HEK293T (cell line): ENCODE measurements around the gene ALDH18A1.

ENCODE experiments used
- CTCF ChIA-PET: fragments of 350-600 bp; formaldehyde crosslinking; extraction: SDS; loops from one replicate; lab custom pipeline; 2021; ENCODE audit warnings: antibody characterized with exemption, inconsistent platforms; lab: Yijun Ruan, JAX
- POLR2A ChIA-PET: fragments of 350-600 bp; formaldehyde crosslinking; extraction: SDS; loops from one replicate; lab custom pipeline; 2020; ENCODE audit warnings: antibody characterized with exemption, inconsistent platforms; lab: Yijun Ruan, JAX
- DNase-seq: peaks from one replicate; pipeline ENCODE4 v3.0.0; 2012; ENCODE audit warnings: mixed read lengths; ENCODE audit errors: extremely low spot score
- ARNT ChIP-seq: fragments of 450-650 bp; IDR thresholded peaks from 2 replicates; pipeline ENCODE4 v1.6.1; 2017; ENCODE audit warnings: mild to moderate bottlenecking
- BHLHE40 ChIP-seq: fragments of 450-650 bp; IDR thresholded peaks from 2 replicates; pipeline ENCODE4 v1.6.1; 2016; ENCODE audit warnings: mild to moderate bottlenecking, moderate library complexity, borderline replicate concordance
- CTBP1 ChIP-seq: fragments of 450-650 bp; IDR thresholded peaks from 2 replicates; pipeline ENCODE4 v1.6.1; 2016; ENCODE audit warnings: borderline replicate concordance
- ELF4 ChIP-seq: fragments of 450-650 bp; IDR thresholded peaks from 2 replicates; pipeline ENCODE4 v1.6.1; 2017; ENCODE audit warnings: antibody characterized with exemption
- FOXA1 ChIP-seq: fragments of 450-650 bp; IDR thresholded peaks from 2 replicates; pipeline ENCODE4 v1.6.1; 2016; ENCODE audit warnings: mild to moderate bottlenecking
- FOXK2 ChIP-seq: fragments of 450-650 bp; IDR thresholded peaks from 2 replicates; pipeline ENCODE4 v1.6.1; 2016; ENCODE audit warnings: mild to moderate bottlenecking
- FOXM1 ChIP-seq: fragments of 450-650 bp; IDR thresholded peaks from 2 replicates; pipeline ENCODE4 v1.6.1; 2017; ENCODE audit warnings: mild to moderate bottlenecking, borderline replicate concordance
- HDGF ChIP-seq: fragments of 450-650 bp; IDR thresholded peaks from 2 replicates; pipeline ENCODE4 v1.6.1; 2017; ENCODE audit warnings: antibody characterized with exemption, borderline replicate concordance
- L3MBTL2 ChIP-seq: fragments of 450-650 bp; conservative IDR thresholded peaks from 2 replicates; pipeline ENCODE4 v1.6.1; 2016; ENCODE audit warnings: mild to moderate bottlenecking
- LEF1 ChIP-seq: fragments of 450-650 bp; IDR thresholded peaks from 2 replicates; pipeline ENCODE4 v1.6.1; 2017; ENCODE audit warnings: mild to moderate bottlenecking, borderline replicate concordance
- NFRKB ChIP-seq: fragments of 450-650 bp; IDR thresholded peaks from 2 replicates; pipeline ENCODE4 v1.6.1; 2016; ENCODE audit warnings: mild to moderate bottlenecking, moderate library complexity
- SP1 ChIP-seq: fragments of 450-650 bp; IDR thresholded peaks from 2 replicates; pipeline ENCODE4 v1.6.1; 2017
- SUZ12 ChIP-seq: fragments of 450-650 bp; IDR thresholded peaks from 2 replicates; pipeline ENCODE4 v1.6.1; 2016; ENCODE audit warnings: mild to moderate bottlenecking
- TARDBP ChIP-seq: fragments of 450-650 bp; IDR thresholded peaks from 2 replicates; pipeline ENCODE4 v1.6.1; 2016
- ZNF384 ChIP-seq: fragments of 450-650 bp; IDR thresholded peaks from 2 replicates; pipeline ENCODE4 v1.6.1; 2016
- TF ChIP-seq, protein P1 (sequence below): fragments of 450-650 bp; IDR thresholded peaks from 2 replicates; pipeline ENCODE4 v1.6.1; 2016

ALDH18A1 gene

DNA sequence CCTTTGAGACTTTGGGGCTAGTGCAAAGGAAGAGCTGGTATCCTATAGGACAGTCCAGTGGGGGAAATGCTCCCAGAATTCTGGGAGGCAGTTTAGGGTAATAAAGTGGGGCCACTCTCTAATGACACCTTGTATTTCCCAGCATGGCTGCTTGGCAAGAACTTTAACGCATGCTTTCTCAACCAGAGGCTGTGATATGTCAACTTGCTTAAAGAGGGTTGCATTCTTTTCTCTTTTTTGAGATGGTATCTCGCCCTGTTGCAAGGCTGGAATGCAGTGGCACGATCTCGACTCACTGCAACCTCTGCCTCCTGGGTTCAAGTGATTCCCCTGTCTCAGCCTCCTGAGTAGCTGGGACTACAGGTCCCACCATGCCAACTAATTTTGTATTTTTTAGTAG, 38.4 kb downstream of the ALDH18A1 start:
- DNase-seq: no peak
- CTCF ChIA-PET: no interaction called here
- POLR2A ChIA-PET: no interaction called here
- TF ChIP-seq FOXA1 (no peak), NFRKB (no peak), ELF4 (no peak), SP1 (no peak), LEF1 (no peak), FOXM1 (no peak), SUZ12 (no peak), HDGF (no peak), BHLHE40 (no peak), ARNT (no peak), CTBP1 (no peak), TARDBP (no peak), ZNF384 (no peak), L3MBTL2 (no peak), FOXK2 (no peak)
- TF ChIP-seq, protein P1, sequence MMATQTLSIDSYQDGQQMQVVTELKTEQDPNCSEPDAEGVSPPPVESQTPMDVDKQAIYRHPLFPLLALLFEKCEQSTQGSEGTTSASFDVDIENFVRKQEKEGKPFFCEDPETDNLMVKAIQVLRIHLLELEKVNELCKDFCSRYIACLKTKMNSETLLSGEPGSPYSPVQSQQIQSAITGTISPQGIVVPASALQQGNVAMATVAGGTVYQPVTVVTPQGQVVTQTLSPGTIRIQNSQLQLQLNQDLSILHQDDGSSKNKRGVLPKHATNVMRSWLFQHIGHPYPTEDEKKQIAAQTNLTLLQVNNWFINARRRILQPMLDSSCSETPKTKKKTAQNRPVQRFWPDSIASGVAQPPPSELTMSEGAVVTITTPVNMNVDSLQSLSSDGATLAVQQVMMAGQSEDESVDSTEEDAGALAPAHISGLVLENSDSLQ: no peak

DNA sequence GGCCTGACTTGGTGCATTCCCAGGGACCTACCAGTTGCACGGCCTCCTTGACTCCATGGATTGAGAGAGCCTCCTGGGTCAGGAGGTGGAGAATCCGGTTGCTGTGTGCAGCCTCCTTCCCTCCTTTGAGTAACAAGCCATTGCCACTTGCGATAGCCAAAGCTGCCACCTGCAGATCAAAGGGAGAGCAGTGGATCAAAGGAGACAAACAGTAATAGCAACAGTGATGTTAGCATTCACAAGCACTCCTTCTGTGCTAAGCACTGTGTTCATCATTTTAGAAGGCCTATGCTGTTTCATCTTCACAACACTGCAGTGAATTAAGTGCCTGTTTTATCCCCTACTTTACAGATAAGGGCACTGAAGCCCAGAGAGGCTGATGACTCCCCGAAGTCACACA, 40.1 kb downstream of the ALDH18A1 start:
- CTCF ChIA-PET: no interaction called here
- DNase-seq: no peak
- TF ChIP-seq FOXA1: no peak
- no peak for TF ChIP-seq HDGF
- TF ChIP-seq ARNT: no peak
- TF ChIP-seq ELF4: no peak
- POLR2A ChIA-PET: no interaction called here

DNA sequence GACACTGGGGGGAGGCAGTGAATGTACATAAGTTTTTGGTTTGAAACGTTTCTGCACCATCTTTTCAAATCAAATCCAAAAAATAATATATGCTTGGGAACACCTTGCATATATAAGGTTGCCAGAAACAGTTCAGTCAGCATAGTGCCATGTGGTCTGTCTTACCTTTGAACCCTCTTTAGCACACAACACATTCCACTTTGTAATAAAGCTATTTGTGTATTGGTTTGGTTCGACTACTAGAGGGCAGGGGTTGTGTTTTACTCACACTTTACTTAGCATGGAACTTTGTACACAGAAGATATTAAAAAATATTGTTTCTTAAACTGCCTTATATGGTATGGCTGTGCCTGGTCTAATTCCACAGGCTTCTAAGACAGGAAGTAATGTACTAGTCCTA, 43.2 kb downstream of the ALDH18A1 start:
- POLR2A ChIA-PET: no interaction called here

DNA sequence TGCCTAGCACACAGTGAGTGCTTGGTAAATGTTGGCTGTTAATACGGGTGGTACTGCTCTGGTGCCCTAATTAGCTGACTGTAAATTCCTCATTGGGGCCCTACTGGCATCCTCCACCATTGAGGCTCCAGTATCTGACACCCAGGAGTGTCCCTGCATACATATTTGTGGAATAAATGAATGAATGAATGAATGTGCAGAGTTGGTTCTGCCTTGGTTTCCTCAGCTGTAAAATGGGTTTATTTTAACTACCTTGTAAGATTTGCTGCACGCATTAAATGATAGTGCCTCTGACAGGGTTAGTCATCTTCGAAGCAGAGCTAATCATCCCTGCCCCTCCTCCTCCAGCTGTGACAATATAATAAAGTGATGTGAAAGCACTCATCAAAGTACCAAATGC, 45.8 kb downstream of the ALDH18A1 start:
- POLR2A ChIA-PET: no interaction called here
- CTCF ChIA-PET: no interaction called here
- DNase-seq: no peak
- no peak for TF ChIP-seq ELF4
- no peak for TF ChIP-seq LEF1
- no peak for TF ChIP-seq ARNT
- TF ChIP-seq, protein P1: no peak
- no peak for TF ChIP-seq TARDBP
- TF ChIP-seq ZNF384: no peak
- TF ChIP-seq FOXK2: no peak
- no peak for TF ChIP-seq CTBP1
- TF ChIP-seq HDGF: no peak
- no peak for TF ChIP-seq SUZ12
- TF ChIP-seq SP1: no peak
- TF ChIP-seq BHLHE40: no peak
- no peak for TF ChIP-seq L3MBTL2
- TF ChIP-seq NFRKB: no peak
- no peak for TF ChIP-seq FOXA1
- TF ChIP-seq FOXM1: no peak

More for the DNA sequence above, 43.2 kb downstream of the ALDH18A1 start:
- TF ChIP-seq SP1 (no peak), L3MBTL2 (no peak), HDGF (no peak), FOXK2 (no peak), ELF4 (no peak), CTBP1 (no peak), FOXA1 (no peak), FOXM1 (no peak), BHLHE40 (no peak), ARNT (no peak), ZNF384 (no peak), LEF1 (no peak), TARDBP (no peak), SUZ12 (no peak), NFRKB (no peak)
- TF ChIP-seq, protein P1: no peak
- CTCF ChIA-PET: no interaction called here
- no peak for DNase-seq

DNA sequence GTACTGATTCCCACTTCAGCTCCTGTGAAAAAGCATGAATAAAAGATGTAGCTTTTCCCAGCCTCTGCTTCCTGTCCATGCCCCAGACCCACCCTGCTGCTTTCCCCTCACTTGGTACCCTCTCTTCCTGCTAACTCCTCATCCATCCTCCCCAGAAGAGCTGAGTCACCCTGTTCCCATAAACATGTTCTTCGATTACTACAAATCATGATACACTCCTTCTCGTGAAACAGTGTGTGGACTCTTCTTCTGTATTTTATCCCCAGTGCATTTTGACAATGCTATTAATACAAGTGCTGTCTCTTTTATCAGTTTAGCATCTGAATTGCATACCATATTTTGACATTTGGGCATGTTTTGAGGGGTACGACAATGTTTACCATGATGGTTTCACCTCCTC, 49.6 kb downstream of the ALDH18A1 start:
- POLR2A ChIA-PET: no interaction called here
- TF ChIP-seq CTBP1: no peak
- no peak for TF ChIP-seq BHLHE40
- no peak for TF ChIP-seq NFRKB
- no peak for TF ChIP-seq HDGF
- TF ChIP-seq L3MBTL2: no peak
- TF ChIP-seq FOXK2: no peak
- TF ChIP-seq, protein P1: no peak
- DNase-seq: no peak
- CTCF ChIA-PET: no interaction called here

DNA sequence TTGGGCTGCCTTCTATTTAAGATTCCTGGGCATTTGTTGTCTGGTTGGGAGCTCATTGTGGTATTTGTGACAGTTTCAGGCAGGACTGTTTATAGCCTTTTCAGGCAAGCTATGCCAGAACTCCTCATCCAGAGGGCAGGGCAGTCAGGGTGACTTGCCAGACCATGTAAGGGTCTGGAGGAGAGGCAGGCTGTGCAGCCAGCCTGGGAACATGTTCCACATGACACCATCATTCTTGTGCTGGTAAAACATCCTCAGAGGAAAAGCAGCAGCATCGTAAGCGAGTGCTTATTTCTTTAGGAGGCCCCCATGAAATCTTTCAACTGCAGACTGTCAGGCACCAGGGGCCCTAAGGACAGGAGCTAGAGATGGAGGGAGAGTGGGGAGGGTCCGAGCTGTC, 51.3 kb downstream of the ALDH18A1 start:
- no peak for DNase-seq
- ChIA-PET CTCF (interaction anchor here (2.4 to 5.9 kb wide), 2 partner anchors 174 to 229 kb away, joined by 16 to 68 read pairs; no protein-coding TSS in a partner anchor), POLR2A (no interaction called here)
- no peak for TF ChIP-seq ELF4
- TF ChIP-seq NFRKB: no peak
- no peak for TF ChIP-seq SP1
- no peak for TF ChIP-seq BHLHE40
- no peak for TF ChIP-seq SUZ12
- TF ChIP-seq ARNT: no peak
- TF ChIP-seq CTBP1: no peak
- TF ChIP-seq FOXM1: no peak
- TF ChIP-seq FOXK2: no peak
- no peak for TF ChIP-seq ZNF384
- TF ChIP-seq, protein P1: no peak
- no peak for TF ChIP-seq HDGF
- no peak for TF ChIP-seq TARDBP
- no peak for TF ChIP-seq LEF1
- no peak for TF ChIP-seq FOXA1
- no peak for TF ChIP-seq L3MBTL2
